NOMO-1 (cell line): ENCODE data around the gene PLAGL2.
"Not testable (repeated sequence)": the region's sequence is repeated elsewhere in the genome, so short reads cannot be mapped to it uniquely, and the experiment has no call there.

ENCODE experiments used
- DNase-seq, 2 experiments: peaks; one replicate each; lab custom pipeline; 2025; ENCODE audit not compliant: unreplicated experiment in 2 of 2; lab: John Stamatoyannopoulos, UW

PLAGL2 gene, protein sequence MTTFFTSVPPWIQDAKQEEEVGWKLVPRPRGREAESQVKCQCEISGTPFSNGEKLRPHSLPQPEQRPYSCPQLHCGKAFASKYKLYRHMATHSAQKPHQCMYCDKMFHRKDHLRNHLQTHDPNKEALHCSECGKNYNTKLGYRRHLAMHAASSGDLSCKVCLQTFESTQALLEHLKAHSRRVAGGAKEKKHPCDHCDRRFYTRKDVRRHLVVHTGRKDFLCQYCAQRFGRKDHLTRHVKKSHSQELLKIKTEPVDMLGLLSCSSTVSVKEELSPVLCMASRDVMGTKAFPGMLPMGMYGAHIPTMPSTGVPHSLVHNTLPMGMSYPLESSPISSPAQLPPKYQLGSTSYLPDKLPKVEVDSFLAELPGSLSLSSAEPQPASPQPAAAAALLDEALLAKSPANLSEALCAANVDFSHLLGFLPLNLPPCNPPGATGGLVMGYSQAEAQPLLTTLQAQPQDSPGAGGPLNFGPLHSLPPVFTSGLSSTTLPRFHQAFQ

GRCh38 chr20:32207626-32208498 lies at the start of gene PLAGL2, which contains the start of gene POFUT1:
TSS of gene PLAGL2 (minus strand) at chr20:32207743. CDS start at chr20:32202178, 5,565 bp downstream.
TSS of gene POFUT1 (plus strand) at chr20:32207880. CDS start at chr20:32207942, 62 bp downstream.
- peak; percentile 81 to 87 for DNase-seq

GRCh38 chr20:32252189-32252588 lies 44.6 kb upstream of the PLAGL2 start:
- DNase-seq, result no peak

DNA sequence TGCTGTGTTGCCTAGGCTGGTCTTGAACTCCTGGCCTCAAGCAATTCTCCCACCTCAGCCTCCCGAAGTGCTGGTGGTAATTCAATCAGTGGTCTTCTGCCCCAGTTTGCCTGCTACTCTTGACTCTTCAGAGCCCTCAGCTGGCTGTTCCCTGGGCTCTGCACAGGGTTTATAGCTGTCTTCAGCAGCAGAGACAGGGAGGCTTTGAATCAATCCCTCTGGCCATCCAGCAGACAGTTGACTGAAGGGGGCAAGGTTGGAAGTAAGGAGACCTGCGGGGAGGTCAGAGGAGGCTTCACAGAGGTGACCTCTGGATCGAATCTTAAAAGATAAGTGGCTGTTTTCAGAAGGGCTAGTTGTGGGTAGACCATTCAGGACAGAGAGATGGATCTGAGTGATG lies 43.9 kb upstream of the PLAGL2 start:
- DNase-seq, result no peak

DNA sequence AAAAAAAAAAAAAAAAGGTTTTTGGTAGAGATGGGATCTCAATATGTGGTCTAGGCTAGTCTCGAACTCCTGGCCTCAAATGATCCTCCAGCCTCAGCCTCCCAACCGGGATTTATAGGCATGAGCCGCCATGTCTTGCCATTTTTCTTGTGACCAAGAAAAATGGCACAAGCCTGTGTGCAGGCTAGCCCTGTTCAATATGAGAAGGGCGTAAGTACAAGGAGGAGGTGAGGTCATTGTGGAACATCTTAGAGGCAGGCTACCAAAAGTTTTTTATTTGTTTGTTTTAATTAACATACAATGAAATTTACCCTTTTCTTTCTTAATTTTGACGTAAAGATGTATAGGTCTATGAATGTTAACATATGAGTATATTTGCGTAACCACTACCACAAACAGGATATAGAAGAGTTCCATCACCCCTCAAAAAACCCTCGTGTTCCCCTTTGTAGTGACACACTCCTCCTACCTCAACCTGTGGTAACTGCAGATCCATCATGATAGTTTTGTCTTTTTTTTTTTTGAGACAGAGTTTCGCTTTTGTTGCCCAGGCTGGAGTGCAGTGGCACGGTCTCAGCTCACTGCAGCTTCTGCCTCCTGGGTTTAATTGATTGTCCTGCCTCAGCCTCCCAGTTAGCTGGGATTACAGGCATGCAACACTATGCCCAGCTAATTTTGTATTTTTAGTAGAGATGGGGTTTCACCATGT lies 41.6 kb upstream of the PLAGL2 start:
- peak; percentile 73 to 82 for DNase-seq

DNA sequence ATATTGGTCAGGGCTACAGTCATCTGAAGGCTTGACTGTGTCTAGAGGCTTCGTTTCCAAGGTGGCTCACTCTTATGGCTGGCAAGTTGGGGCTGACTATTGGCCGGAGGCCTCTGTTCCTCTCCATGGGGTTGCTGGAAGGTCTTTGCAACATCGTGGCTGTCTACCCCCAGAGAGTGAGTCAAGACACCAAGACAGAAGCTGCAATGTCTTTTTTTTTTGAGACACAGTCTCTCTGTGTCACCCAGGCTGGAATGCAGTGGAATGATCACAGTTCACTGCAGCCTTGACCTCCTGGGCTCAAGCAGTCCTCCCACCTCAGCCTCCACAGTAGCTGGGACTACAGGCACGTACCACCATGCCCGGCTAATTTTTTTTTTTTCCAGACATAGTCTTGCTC lies 40.5 kb upstream of the PLAGL2 start:
- DNase-seq, result no peak

DNA sequence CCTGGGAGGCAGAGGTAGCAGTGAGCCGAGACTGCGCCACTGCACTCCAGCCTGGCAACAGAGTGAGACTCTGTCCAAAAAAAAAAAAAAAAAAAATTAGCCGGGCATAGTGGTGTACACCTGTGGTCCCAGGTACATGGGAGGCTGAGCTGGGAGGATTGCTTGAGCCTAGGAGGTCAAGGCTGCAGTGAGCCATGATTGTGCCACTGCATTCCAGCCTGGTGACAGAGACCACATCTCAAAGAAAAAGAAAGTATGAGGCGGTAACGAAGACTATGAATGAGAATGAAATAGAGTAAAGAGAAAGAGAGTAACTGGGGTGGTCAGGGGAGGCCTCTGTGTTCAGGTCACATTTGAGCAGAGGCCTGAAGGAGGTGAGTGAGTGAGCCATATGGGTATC lies 38.7 kb upstream of the PLAGL2 start:
- DNase-seq, result not testable (repeated sequence)

DNA sequence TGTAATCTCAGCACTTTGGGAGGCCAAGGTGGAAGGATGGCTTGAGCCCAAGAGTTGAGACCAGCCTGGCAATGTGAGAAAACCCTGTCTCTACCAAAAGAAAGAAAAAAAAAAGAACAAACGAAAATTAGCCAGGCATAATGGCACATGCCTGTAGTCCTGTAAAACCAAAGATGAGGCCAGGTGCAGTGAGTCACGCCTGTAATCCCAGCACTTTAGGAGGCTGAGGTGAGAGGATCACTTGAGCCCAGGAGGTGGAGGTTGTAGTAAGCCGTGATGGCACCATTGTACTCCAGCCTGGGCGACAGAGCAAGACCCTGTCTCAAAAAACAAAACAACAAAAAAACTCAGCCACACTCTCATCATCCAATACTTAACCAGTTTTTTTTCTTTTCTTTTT lies 37.4 kb upstream of the PLAGL2 start:
- DNase-seq, result no peak

- no peak for DNase-seq
These were observed 36.7 kb upstream of the PLAGL2 start for GRCh38 chr20:32244150-32244823.

- no peak for DNase-seq
These were observed 34.3 kb upstream of the PLAGL2 start for GRCh38 chr20:32241807-32242206.

DNA sequence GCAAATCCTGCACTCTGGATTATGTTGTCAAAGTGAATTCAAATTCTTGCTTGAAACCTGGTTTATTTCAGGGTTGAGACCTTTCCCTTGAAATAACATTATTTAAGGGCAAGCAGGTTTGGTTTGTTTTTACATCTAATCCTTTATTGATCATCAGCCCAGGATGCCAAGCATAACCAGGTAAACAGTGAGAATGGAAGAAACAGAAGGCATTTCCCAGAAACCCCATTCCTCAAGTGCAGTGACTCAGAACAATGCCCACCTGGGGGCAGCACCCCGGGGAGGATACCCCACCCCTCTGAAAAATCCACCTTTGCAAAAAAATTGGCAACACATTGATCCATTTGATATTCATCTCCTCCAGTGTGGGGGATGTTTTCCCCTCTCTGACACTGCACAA lies 32.7 kb upstream of the PLAGL2 start:
- DNase-seq, result no peak

GRCh38 chr20:32238483-32239425 lies 31.2 kb upstream of the PLAGL2 start:
- no peak for DNase-seq

DNA sequence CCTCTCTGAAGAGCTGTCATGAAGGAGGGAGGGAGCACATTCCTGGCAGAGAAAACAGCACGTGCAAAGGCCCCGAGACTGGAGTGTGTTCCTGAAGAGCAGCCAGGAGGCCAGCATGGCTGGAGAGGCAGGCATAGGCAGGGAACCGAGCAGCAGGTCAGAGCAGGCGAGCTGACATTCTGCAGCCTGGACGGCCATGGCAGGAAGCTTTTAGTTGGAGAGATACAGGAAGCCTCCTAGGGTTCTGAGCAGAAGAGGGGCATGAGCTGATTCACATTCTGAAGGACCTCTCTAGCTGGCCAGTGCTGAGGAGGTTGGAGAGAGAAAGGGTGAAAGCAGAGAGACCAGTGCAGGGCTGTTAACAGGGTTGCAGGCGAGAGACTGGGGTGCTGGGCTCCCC lies 29.9 kb upstream of the PLAGL2 start:
- DNase-seq, result no peak

DNA sequence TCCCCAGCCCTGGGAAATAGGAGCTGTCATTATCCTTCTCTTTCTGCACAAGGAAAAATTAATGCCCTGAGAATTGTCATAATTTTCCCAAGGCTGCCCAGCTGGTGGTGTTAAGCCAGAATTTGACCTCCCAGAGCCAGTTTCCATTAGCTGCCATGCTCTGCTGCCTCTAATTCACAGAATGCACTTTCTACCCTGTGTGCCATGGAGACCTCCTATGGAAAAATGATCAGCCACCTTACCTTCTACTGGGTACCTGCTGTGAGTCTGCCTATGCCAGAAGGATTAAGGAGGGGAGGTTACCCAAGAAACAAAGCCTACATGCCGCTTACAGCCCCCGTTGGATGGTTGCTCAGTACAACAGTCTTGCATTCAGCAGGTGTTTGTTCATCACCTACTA lies 29.3 kb upstream of the PLAGL2 start:
- DNase-seq, result no peak

GRCh38 chr20:32236048-32236533 lies 28.5 kb upstream of the PLAGL2 start:
- DNase-seq, result no peak

GRCh38 chr20:32235331-32236047 lies 27.9 kb upstream of the PLAGL2 start:
- no peak for DNase-seq

GRCh38 chr20:32234135-32234808 lies 26.7 kb upstream of the PLAGL2 start:
- peak; percentile 57 to 69 for DNase-seq

DNA sequence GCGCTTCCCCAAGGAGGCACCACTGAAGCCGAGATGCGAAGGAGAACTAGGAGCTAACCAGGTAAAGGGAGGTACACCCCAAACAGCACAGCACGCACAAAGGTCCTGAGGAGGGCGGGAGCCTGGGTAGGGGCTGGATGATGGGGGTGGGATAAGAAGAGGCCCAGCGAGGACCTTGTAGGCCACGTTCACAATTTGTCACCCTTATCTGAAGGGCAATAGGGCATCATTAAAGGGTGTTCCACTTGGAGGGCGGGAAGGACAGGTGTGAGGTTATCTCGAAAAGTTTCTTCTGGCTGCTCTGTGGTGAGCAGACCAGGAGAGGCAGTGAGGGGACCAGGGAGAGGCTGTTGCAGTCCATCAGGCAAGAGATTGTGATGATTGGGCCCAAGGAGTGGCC lies 25.7 kb upstream of the PLAGL2 start:
- no peak for DNase-seq

- no peak for DNase-seq
These were observed 24.9 kb upstream of the PLAGL2 start for GRCh38 chr20:32232326-32232886.
